Parathyroid adenoma (tissue), 2 donors: ENCODE measurements around the gene EMP2.

ENCODE experiments used
- H2AFZ ChIP-seq: fragments of 300-600 bp; sonication (generic); one replicate; pipeline ENCODE4 v1.7.0; 2017; ENCODE audit warnings: antibody characterized with exemption, mild to moderate bottlenecking
- H3K27ac ChIP-seq: fragments of 300-600 bp; sonication (generic); one replicate; pipeline ENCODE4 v1.7.0; 2017
- H3K27me3 ChIP-seq: fragments of 300-600 bp; sonication (generic); one replicate; pipeline ENCODE4 v1.7.0; 2017; ENCODE audit warnings: low read length; ENCODE audit not compliant: control insufficient read depth, insufficient read depth
- H3K36me3 ChIP-seq: fragments of 300-600 bp; sonication (generic); one replicate; pipeline ENCODE4 v1.7.0; 2017; ENCODE audit warnings: low read length; ENCODE audit not compliant: control insufficient read depth, insufficient read depth
- H3K4me1 ChIP-seq: fragments of 300-600 bp; sonication (generic); one replicate; pipeline ENCODE4 v1.7.0; 2017; ENCODE audit warnings: control low read depth
- H3K4me2 ChIP-seq: fragments of 300-600 bp; sonication (generic); one replicate; pipeline ENCODE4 v1.7.0; 2017; ENCODE audit warnings: low read length
- H3K4me3 ChIP-seq: fragments of 300-600 bp; sonication (generic); one replicate; pipeline ENCODE4 v1.7.0; 2017; ENCODE audit warnings: low read depth, low read length
- H3K79me2 ChIP-seq: fragments of 300-600 bp; sonication (generic); one replicate; pipeline ENCODE4 v1.7.0; 2017; ENCODE audit warnings: control low read depth
- H3K9ac ChIP-seq: fragments of 300-600 bp; sonication (generic); one replicate; pipeline ENCODE4 v1.7.0; 2017; ENCODE audit warnings: mild to moderate bottlenecking
- H3K9me3 ChIP-seq: fragments of 300-600 bp; sonication (generic); one replicate; pipeline ENCODE4 v1.7.0; 2017; ENCODE audit warnings: low read length; ENCODE audit not compliant: control insufficient read depth
- TF ChIP-seq, protein P1 (sequence below): fragments of 300-600 bp; sonication (generic); IDR thresholded peaks from one replicate; pipeline ENCODE4 v1.7.0; 2017; ENCODE audit warnings: antibody characterized with exemption, mild to moderate bottlenecking
- donor health status: primary hyperparathyroidism.

Gene EMP2

GRCh38 chr16:10518479-10519041 lies 61.8 kb downstream of the EMP2 start:
- Histone ChIP-seq H3K27me3 (no peaks in the 10 kb centered on the region), H3K9ac (no peak overlapping the region), H3K9me3 (no peaks in the 10 kb centered on the region), H2AFZ (no peak overlapping the region), H3K4me1 (peaks cover 3% of the 10 kb centered on the region), H3K4me3 (no peak overlapping the region), H3K4me2 (no peak overlapping the region), H3K36me3 (no peaks in the 10 kb centered on the region), H3K79me2 (no peaks in the 10 kb centered on the region), H3K27ac (no peak overlapping the region)
- TF ChIP-seq, protein P1, sequence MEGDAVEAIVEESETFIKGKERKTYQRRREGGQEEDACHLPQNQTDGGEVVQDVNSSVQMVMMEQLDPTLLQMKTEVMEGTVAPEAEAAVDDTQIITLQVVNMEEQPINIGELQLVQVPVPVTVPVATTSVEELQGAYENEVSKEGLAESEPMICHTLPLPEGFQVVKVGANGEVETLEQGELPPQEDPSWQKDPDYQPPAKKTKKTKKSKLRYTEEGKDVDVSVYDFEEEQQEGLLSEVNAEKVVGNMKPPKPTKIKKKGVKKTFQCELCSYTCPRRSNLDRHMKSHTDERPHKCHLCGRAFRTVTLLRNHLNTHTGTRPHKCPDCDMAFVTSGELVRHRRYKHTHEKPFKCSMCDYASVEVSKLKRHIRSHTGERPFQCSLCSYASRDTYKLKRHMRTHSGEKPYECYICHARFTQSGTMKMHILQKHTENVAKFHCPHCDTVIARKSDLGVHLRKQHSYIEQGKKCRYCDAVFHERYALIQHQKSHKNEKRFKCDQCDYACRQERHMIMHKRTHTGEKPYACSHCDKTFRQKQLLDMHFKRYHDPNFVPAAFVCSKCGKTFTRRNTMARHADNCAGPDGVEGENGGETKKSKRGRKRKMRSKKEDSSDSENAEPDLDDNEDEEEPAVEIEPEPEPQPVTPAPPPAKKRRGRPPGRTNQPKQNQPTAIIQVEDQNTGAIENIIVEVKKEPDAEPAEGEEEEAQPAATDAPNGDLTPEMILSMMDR: no peak

DNA sequence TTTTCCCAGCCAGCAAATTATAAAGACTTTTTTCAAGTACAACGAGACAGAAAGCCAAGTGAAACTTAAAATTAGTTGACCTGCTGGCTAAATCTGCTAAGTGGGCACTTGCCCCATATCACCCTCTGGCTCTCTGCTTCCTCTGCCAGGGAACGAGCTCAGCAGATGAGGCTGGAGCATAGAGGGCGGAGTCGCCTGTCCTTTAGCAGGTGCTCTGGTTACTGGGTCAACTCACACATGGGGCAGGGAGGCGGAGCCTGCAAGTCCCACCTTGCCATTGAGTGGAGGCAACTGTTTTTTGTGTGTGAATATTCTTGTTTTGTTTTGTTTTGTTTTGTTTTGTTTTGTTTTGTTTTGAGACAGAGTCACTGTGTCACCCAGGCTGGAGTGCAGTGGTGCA lies 62.5 kb downstream of the EMP2 start:
- Histone ChIP-seq H3K4me1 (peaks cover 3% of the 10 kb centered on the region), H3K27me3 (no peaks in the 10 kb centered on the region), H3K27ac (no peak overlapping the region), H3K4me3 (no peak overlapping the region), H3K9me3 (no peaks in the 10 kb centered on the region), H2AFZ (no peak overlapping the region), H3K4me2 (no peak overlapping the region), H3K36me3 (no peaks in the 10 kb centered on the region), H3K79me2 (no peaks in the 10 kb centered on the region), H3K9ac (no peak overlapping the region)
- TF ChIP-seq, protein P1: no peak

DNA sequence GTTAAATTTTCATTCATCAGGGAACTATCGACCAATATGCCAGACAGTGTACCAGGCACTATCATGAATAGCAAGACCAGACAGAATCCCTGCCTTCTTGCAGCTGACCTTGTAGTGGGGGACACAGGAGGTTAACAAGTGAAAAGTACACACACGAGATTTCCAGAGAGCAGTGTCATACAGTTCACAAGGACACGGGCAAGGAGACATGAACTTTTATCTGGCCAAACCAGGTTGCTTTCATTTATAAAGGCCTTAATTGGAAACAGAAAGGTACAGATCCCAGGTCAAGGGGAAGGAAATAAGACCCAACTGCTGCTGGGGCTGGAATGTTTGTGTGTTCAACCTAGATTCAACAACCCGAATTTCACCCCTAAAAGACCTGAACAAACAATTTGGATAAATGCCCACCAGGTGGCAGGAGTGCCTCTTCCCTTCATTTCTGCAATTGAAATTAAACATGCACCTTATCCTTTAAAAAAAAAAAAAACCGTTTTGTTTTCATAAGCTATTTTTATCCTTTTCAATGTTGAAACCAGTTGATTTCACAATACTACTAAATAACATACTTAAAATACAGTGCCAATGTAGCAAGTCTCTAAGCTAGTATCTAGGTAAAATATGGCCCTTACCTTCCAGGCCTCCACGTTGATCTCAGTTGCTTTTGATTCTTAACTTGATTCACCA lies 65.9 kb downstream of the EMP2 start:
- H3K4me3 ChIP-seq: no peak overlapping the region
- H3K36me3 ChIP-seq: no peaks in the 10 kb centered on the region
- peak overlapping the region; percentile 9 for H2AFZ ChIP-seq
- TF ChIP-seq, protein P1: peak; percentile 71
- no peak overlapping the region for H3K4me2 ChIP-seq
- no peak overlapping the region for H3K27ac ChIP-seq
- H3K27me3 ChIP-seq: no peaks in the 10 kb centered on the region
- H3K9ac ChIP-seq: no peak overlapping the region
- H3K4me1 ChIP-seq: peaks cover 3% of the 10 kb centered on the region
- H3K79me2 ChIP-seq: no peaks in the 10 kb centered on the region
- H3K9me3 ChIP-seq: no peaks in the 10 kb centered on the region

- Histone ChIP-seq H3K4me1 (peaks cover 3% of the 10 kb centered on the region), H3K79me2 (no peaks in the 10 kb centered on the region), H3K36me3 (no peaks in the 10 kb centered on the region), H3K9me3 (no peaks in the 10 kb centered on the region), H3K4me2 (no peak overlapping the region), H3K9ac (no peak overlapping the region), H3K27me3 (no peaks in the 10 kb centered on the region), H3K27ac (no peak overlapping the region), H2AFZ (no peak overlapping the region), H3K4me3 (no peak overlapping the region)
- TF ChIP-seq, protein P1: no peak
These were observed 68.6 kb downstream of the EMP2 start for GRCh38 chr16:10511829-10512228.

DNA sequence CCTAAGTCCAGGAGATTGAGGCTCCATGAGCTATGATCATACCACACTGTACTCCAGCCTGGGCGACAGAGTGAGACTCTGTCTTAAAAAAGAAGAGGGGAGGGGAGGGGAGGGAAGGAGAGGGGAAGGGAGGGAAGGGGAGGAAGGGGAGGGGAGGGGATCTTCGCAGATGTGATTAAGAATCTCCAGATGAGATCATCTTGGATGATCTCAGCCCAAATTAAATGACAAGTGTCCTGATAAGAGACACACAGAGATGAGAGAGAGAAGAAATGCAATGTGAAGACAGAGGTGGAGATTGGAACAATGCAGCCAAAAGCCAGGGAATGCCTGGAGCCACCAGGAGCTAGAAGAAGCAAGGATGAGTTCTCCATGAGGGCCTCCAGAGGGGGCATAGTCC lies 70.1 kb downstream of the EMP2 start:
- peaks cover 3% of the 10 kb centered on the region for H3K4me1 ChIP-seq
- H3K27ac ChIP-seq: no peak overlapping the region
- no peaks in the 10 kb centered on the region for H3K27me3 ChIP-seq
- no peak overlapping the region for H2AFZ ChIP-seq
- H3K9ac ChIP-seq: no peak overlapping the region
- TF ChIP-seq, protein P1: no peak
- no peaks in the 10 kb centered on the region for H3K9me3 ChIP-seq
- no peak overlapping the region for H3K4me3 ChIP-seq
- no peak overlapping the region for H3K4me2 ChIP-seq
- no peaks in the 10 kb centered on the region for H3K79me2 ChIP-seq
- H3K36me3 ChIP-seq: no peaks in the 10 kb centered on the region
